DOHH2 (cell line): Measurements from ENCODE around the gene ACYP2.

Experiments
- EZH2phosphoT487 ChIP-seq: fragments of 200-600 bp; sonication (generic); IDR thresholded peaks from 2 replicates; pipeline ENCODE4 v1.6.1; 2017; ENCODE audit warnings: borderline replicate concordance, mild to moderate bottlenecking, antibody characterized with exemption, low read length, moderate library complexity, mixed read lengths
- TF ChIP-seq, protein P1 (sequence below): fragments of 200-600 bp; sonication (generic); IDR thresholded peaks from one replicate; pipeline ENCODE4 v1.5.1; 2014; ENCODE audit warnings: antibody characterized with exemption, mild to moderate bottlenecking, low read depth, low read length; ENCODE audit not compliant: poor library complexity, severe bottlenecking

DNA sequence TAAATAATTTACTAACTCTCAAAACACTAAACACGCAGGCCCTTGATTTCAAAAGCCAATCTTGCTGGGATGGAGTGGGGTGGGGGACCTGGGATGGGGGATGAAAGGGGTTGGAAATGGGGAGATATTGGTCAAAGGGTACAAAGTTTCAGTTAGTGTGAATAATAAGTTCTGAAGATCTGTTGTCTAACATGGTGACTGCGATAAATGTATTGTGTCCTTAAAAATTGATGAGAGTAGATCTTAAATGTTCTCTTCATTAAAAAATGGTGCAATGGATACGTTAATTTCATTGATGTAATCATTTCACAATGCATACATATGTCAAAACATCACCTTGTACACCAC lies 505 bp upstream of the ACYP2 start:
- TF ChIP-seq, protein P1, sequence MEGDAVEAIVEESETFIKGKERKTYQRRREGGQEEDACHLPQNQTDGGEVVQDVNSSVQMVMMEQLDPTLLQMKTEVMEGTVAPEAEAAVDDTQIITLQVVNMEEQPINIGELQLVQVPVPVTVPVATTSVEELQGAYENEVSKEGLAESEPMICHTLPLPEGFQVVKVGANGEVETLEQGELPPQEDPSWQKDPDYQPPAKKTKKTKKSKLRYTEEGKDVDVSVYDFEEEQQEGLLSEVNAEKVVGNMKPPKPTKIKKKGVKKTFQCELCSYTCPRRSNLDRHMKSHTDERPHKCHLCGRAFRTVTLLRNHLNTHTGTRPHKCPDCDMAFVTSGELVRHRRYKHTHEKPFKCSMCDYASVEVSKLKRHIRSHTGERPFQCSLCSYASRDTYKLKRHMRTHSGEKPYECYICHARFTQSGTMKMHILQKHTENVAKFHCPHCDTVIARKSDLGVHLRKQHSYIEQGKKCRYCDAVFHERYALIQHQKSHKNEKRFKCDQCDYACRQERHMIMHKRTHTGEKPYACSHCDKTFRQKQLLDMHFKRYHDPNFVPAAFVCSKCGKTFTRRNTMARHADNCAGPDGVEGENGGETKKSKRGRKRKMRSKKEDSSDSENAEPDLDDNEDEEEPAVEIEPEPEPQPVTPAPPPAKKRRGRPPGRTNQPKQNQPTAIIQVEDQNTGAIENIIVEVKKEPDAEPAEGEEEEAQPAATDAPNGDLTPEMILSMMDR: no peak
- no peak for TF ChIP-seq EZH2phosphoT487
